Stimulated activated CD8-positive, alpha-beta memory T cell treated with anti-CD3 and anti-CD28 coated beads, Interleukin-15, amount 100 ng/mL, for 48 hours (primary cell): Measurements from ENCODE around the gene TAS1R1.
A peak's percentile ranks its signal among the peaks of the same experiment; 100 is the strongest.

Experiments used
- DNase-seq, 2 donors: peaks; one replicate each; pipeline ENCODE4 v3.0.0-alpha.2; 2020; ENCODE audit warnings: low read depth in 2 of 2

TAS1R1 gene

DNA sequence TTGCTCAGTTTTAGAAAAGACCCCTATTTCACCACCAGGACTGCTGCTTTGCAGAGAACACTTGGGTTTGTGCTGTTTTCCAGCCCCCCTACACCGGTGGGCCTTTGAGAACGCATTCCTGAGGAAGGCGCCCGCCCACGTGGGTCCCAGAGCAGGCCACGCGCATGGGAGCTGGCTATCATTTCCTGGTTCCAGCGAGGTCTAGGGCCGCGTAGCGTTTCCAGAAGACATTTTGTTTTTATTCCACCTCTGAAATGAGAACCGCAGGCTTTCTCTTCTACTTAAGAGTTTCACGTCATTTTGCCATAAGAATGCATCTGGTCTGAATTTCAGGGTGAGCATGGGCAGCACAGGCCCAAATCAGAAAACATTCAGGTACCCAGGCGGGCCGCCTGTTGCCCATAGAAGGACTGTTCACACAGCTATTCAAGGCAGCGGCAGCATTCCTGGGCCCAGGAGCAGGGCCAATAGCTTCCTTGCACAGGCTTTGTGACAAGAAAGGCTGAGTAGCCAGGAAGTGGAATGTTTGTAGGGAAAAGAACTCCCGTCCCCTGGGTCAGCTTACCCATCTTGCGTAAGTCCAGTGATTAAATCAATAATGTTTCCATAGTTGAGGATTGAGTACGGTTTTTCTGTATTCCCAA is 48.9 kb downstream of the TAS1R1 start:
- DNase-seq: no peak

DNA sequence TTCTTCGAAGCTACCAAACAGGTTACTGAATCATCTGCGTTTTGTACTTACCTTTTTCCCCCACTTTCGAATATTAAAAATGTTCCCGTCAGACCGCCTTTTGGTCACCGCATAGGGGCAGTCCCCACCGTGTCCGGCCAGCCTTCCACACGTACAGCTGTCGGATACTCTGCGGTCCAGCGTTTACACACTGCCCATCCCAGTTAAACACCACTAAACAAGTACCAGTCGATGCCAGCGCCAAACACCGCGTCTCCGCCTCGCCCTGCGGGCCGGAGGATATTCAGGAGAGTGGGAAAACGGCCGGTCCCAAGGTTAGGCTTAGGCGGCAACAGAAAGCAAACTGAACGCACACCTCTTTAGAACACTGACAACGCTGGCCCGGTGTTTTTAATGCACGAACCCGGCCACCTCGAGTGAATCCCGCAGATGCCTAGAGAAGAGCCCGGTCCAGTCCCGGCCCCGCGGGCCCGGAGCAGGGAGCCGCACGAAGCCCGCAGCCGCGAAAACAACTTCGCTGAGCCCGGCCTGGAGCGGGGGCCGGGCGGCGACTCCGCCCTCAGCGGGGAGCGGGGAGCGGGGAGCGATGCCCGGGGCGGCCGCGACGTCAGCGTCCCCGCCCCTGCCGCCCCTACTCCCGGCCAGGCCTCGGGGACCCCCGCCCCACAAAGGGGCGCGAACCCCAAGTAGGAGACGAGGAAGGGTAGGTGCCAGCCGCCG is 57.7 kb downstream of the TAS1R1 start:
- no peak for DNase-seq

DNA sequence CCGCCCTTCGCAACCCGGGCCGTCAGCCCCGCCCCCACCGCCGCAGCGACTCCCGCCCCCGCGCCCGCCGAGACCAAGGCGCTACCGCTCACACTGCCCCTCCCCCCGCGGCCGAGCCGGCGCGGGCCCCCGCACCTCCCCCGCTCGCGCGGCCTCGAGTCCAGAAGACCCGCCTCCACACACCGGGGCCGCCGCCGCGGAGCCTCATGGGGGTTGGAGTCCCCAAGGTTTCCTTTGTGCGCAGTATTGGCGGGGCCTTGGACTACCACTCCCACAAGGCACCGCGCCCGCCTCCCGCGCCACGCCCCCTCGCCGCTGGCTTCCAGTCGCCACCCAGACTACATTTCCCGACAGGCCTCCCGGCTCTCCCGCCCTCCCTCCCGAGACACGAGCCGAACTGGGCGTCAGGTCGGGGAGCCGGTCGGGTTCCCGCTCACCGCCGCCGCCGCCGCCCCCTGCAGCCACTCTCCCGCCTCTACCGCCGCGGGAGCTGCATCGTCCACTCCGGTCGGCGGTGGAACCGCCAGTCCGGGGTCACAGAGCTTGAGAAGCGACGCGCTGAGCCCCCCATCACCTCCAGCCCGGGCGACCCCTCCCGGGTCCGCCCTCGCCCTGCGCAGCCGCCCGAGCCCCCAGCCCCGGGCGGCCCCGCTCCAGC is 58.4 kb downstream of the TAS1R1 start, which contains the start of gene PHF13:
TSS of gene PHF13 (plus strand) at position 371 of the 658 bp plus-strand sequence. CDS start 336 bp downstream, outside the sequence.
- DNase-seq: peak; percentile 100

GRCh38 chr1:6614019-6614928 is 59.2 kb downstream of the TAS1R1 start:
- DNase-seq: peak in 1 of 2 donors; percentile 38

GRCh38 chr1:6614929-6615785 is 60.0 kb downstream of the TAS1R1 start:
- DNase-seq: no peak

DNA sequence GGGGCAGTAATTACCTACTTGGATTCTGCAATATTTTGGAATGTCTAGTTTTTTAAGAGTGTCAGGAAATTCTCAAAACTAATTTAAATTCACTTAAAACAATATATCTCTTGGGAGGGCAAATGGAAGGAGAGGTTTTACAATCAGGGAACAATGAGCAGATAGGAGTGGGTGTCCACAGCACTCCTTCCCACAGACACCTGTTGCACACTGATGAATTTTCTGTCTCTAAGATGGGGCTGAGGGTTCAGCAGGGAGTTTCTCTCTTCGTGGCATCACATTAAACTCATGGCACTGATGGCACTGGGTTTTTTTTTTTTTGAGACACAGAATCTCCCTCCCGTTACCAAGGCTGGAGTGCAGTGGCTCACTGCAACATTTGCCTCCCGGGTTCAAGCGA is 63.9 kb downstream of the TAS1R1 start:
- DNase-seq: no peak

DNA sequence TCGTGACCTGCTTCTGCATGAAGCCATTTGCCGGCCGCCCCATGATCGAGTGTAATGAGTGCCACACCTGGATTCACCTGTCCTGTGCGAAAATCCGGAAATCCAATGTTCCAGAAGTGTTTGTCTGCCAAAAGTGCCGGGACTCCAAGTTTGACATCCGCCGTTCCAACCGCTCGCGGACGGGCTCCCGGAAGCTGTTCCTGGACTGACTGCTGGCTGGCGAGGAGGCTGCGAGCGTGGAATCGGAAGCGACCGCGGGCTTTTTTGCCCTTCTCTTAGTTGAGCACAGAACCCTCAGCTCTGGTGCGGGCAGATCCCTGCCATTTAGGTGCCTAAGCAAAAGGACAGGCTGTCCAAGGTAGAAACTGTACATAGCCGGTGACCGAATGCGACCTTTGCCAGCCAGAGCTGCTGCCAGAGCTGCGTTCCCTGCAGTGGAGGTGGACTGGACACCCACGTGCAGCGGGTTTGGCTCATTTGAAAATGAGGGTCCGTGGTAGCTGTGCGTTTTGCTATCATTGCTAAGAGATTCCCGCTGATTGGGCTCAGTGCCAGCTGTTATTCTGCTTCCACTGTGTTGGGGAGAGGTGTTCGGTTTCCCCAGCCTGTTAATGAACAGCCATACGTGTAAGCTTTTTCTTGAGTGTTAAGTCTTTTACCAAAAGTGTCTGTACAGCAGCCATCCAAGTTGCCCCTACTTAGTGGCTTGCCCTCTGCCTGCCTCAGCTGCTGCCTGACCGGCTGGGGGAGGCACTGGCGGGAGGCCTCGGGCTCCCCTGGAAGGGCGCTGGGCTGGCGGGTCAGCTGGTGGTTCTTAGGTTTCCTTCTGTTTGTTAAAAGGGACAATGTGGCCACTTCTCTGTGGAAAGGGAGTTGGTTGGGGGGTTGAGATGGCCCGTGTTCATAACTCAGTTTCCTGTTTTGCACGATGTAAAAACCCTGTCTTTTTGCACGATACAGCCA is 66.6 kb downstream of the TAS1R1 start:
- DNase-seq: no peak

- no peak for DNase-seq
These were observed 67.5 kb downstream of the TAS1R1 start for GRCh38 chr1:6622396-6623152.

- no peak for DNase-seq
These were observed 68.3 kb downstream of the TAS1R1 start for GRCh38 chr1:6623269-6623965.

DNA sequence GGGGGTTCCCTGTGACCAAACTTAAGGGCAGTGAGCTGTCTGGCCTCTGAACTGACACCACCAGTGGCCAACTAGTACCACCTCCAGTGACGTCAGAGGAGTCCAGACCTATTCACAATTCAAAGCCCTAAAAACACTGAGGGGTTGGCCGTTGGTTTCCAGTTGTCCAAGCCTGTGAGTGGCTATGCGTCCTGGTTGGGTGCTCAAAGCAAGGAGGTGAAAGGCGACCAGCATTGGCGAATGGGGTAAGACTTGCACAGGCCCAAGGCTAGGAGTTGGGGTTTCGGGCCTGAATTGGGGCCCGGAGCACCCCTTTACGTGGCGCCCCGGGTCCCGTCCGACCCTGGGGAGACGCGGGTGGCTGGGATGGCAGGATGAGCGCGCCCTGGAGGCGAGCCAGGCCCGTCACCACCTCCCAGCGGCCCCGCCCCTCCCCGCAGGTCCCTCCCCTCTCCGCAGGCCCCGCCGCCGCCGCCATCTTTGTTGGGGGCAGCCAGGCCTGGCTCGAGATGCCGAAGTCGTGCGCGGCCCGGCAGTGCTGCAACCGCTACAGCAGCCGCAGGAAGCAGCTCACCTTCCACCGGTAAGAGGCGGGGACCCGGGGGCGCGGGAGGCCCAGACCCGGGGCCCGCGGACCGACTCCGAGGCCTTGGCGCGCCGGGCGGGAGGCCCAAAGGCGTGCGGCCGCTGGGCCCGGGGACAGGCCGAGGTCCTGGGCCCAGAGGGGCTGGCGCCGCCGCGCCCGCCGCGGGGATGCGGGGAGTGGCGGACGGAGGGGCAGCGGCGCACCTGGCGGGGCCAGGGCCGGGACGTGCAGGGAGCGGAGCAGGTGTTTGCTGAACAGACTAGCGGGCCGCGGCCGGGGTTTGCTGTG is 69.8 kb downstream of the TAS1R1 start, which contains the start of gene THAP3:
TSS of gene THAP3 (plus strand) at position 159 of the 874 bp plus-strand sequence. CDS start at position 510, 351 bp downstream.
- peak; percentile 77 for DNase-seq

DNA sequence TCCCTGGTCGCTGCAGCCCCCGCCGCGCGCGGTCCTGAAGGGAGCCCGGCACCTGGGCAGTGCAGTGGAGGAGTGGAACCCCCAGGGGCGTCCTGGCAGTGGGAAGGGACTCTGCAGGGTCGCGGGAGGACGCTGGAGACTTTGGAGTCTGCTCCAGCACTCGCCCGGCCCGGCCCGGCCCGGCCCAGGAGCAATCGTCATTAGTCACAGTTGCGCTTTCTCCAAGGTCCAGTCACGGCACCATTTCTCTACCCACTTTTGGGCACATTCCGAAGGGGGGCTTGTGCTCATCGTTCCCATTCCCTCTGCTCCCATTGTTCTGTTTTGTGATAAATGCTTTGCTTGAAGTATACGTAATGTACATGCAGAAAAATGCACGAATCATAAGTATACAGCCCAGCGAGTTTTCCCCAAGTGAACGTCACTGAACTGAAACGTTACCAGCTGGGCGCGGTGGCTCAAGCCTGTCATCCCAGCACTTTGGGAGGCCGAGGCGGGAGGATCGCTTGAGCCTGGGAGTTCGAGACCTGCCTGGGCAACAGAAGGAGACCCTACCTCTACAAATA is 70.6 kb downstream of the TAS1R1 start:
- DNase-seq: no peak

- no peak for DNase-seq
These were observed 71.9 kb downstream of the TAS1R1 start for GRCh38 chr1:6627031-6627430.

DNA sequence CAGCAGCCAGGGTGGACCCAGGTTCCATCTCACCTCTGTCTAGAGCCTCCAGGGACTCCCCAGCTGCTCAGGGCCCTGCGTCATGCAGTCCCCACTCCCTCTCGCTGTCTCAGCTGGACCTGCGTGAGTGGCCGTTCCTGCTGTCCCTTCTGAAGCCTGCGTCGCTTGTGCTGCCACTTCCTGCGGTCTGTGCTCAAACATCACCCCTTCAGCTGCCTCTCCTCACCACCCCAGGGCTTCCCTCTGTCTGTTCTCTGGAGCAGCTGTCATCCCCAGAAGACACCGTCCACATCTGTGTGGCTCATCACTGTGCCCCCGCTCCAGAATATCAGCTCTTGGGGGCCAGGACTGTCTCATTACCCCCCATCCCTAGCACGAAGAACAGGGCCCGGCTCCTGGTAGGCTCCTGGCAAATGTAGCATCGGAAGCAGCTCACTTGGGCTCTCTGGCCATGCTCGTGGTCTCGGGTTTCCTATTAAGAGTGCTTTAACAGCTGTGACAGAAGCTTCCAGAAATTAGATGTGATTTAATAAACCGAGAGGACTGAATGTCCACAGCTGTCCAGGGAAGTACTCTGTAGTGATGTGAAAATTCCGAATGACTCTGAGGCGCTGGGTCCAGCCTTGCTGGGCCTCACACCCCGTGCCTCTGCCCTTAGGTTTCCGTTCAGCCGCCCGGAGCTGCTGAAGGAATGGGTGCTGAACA is 72.9 kb downstream of the TAS1R1 start:
- no peak for DNase-seq

- no peak for DNase-seq
These were observed 73.9 kb downstream of the TAS1R1 start for GRCh38 chr1:6628971-6629479.
